ENCODE measurements around the gene CNP.

Gene CNP

DNA sequence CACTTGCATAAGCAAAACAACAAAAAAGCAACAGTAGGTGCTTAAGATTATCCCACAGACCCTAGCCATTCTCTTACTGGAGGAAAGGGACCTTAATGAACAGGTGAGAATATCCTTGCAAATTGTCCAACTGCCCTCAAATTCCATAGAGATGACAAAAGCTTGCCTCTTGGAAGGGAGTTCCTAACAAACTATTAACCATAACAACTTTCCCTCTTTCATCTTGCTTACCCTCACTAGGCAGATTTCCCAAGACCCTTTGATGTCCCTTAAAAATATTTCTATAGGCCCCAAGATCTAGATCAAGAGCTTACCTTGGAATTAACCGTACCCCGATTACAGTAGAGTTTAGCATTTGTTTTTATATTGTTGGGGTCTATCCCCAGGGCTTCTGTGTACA, 21.8 kb downstream of the CNP start:
- Histone ChIP-seq H3K9me3 (no peaks in the 10 kb centered on the region), H3K4me3 (no peak overlapping the region), H3K27ac (no peak overlapping the region), H3K36me3 (peaks cover 73 to 93% (median 87%) of the 10 kb centered on the region in 3 donors), H3K27me3 (no peaks in the 10 kb centered on the region), H3K4me1 (no peaks in the 10 kb centered on the region)
- TF ChIP-seq, protein P1, sequence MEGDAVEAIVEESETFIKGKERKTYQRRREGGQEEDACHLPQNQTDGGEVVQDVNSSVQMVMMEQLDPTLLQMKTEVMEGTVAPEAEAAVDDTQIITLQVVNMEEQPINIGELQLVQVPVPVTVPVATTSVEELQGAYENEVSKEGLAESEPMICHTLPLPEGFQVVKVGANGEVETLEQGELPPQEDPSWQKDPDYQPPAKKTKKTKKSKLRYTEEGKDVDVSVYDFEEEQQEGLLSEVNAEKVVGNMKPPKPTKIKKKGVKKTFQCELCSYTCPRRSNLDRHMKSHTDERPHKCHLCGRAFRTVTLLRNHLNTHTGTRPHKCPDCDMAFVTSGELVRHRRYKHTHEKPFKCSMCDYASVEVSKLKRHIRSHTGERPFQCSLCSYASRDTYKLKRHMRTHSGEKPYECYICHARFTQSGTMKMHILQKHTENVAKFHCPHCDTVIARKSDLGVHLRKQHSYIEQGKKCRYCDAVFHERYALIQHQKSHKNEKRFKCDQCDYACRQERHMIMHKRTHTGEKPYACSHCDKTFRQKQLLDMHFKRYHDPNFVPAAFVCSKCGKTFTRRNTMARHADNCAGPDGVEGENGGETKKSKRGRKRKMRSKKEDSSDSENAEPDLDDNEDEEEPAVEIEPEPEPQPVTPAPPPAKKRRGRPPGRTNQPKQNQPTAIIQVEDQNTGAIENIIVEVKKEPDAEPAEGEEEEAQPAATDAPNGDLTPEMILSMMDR (IDR thresholded peaks at IDR 0.05) = no peak
- intact Hi-C loops (cut with DNase I; ENCODE audit: low total_unique reads) = no loop called here
- no peak for DNase-seq

DNA sequence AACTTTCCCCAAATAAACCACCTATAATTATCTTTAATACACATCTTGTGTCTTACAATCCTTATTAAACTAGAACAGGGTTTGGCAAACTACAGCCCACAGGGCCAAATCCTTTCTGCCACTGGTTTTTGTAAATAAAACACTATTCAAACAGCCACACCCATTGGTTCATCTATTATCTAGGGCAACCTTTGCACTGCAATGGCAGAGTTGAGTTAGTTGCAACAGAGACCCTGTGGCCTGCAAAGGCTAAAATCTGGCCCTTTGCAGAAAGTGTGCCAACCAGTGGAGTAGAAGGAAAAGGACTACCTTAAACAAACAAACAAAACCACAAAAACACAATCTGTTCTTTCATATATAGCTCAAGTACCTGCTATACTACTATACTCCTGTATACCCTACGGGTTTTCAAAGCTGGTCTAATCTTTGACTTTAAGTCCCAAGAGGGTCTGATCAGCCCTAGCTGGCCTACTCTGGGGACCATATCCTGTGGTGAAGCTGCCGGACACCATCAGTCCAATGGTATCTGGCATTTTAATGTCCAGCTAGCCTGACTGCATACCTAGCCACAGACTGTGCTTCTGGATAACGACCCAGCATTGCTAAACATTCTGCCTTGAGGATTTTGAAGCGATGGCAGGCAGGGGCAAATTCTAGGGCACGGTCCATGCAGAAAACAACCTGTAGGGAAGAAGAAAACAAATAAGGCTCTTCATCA, 23.3 kb downstream of the CNP start:
- no peak overlapping the region for H3K27ac ChIP-seq
- peaks cover 74 to 93% (median 86%) of the 10 kb centered on the region in 3 donors for H3K36me3 ChIP-seq
- no peaks in the 10 kb centered on the region for H3K4me1 ChIP-seq
- no peaks in the 10 kb centered on the region for H3K27me3 ChIP-seq
- no peak for DNase-seq
- no peak overlapping the region for H3K4me3 ChIP-seq
- no peaks in the 10 kb centered on the region for H3K9me3 ChIP-seq
- intact Hi-C loops (cut with DNase I; ENCODE audit: low total_unique reads) = no loop called here
- TF ChIP-seq, protein P1 (IDR thresholded peaks at IDR 0.05) = no peak

DNA sequence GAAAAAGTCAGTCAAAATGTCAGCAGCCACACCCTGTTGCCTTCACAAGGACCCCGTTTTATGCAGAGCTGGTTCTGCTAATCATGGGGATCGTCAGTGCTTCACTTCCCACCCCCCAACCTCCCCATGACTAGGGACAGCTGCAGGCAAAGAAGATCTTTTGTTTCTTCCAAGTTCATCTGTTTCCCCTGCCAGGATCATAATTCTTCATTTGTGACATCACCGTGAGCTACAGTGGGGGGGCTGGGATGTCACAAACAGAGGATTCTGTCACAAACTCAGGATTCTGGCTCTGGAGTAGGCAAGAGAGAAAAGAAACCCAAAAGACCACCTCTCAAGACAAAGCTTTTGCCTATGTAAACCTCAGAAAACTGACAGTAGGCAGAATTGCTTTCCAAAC, 26.0 kb downstream of the CNP start:
- H3K9me3 ChIP-seq = no peaks in the 10 kb centered on the region
- DNase-seq = no peak
- no peak overlapping the region for H3K27ac ChIP-seq
- H3K4me1 ChIP-seq = no peaks in the 10 kb centered on the region
- peaks cover 83 to 97% (median 96%) of the 10 kb centered on the region in 3 donors for H3K36me3 ChIP-seq
- H3K27me3 ChIP-seq = no peaks in the 10 kb centered on the region
- TF ChIP-seq, protein P1 (IDR thresholded peaks at IDR 0.05) = no peak
- H3K4me3 ChIP-seq = no peak overlapping the region
- intact Hi-C loops (cut with DNase I; ENCODE audit: low total_unique reads) = no loop called here

DNA sequence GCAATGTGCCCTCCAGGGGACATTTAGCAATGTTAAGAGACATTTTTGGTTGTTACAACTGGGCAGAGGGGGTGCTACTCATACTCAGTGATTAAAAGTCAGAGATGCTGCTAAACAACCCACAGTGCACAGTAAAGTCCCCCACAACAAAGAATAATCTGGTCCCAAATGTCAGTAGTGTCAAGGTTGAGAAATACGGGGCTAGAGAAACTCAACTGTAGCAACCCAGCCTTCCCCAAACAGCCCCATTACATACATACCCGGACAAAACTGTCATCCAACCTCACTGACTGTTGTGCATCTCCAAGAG, 30.2 kb downstream of the CNP start:
- no peak overlapping the region for H3K4me3 ChIP-seq
- intact Hi-C loops (cut with DNase I; ENCODE audit: low total_unique reads) = no loop called here
- no peak for DNase-seq
- TF ChIP-seq, protein P1 (IDR thresholded peaks at IDR 0.05) = no peak
- H3K27ac ChIP-seq = no peak overlapping the region
- no peaks in the 10 kb centered on the region for H3K9me3 ChIP-seq
- no peaks in the 10 kb centered on the region for H3K27me3 ChIP-seq
- H3K4me1 ChIP-seq = no peaks in the 10 kb centered on the region
- H3K36me3 ChIP-seq = peaks cover 83 to 98% (median 95%) of the 10 kb centered on the region in 3 donors

DNA sequence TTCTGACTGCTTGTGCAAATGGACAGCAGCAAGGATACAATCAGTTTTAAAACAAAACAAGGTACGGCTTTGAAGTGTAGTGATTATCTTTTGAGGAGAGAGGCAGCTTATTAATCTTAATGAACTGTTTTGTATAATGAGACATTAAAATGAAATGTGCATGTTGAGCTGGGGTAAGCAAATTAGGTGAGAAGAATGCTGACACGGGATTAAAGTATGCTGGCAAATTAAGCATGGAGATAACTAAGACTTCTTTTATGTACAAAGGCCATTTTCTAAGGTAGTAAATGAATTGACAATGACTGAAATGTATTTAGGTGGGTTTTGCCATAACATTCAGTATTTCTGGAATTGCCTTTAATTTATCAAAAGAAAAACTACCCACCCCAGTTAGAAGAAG, 31.9 kb downstream of the CNP start:
- no peak for DNase-seq
- no peak overlapping the region for H3K27ac ChIP-seq
- no peaks in the 10 kb centered on the region for H3K9me3 ChIP-seq
- no peaks in the 10 kb centered on the region for H3K4me1 ChIP-seq
- TF ChIP-seq, protein P1 (IDR thresholded peaks at IDR 0.05) = no peak
- no peak overlapping the region for H3K4me3 ChIP-seq
- intact Hi-C loops (cut with DNase I; ENCODE audit: low total_unique reads) = no loop called here
- H3K36me3 ChIP-seq = peaks cover 69 to 94% (median 90%) of the 10 kb centered on the region in 3 donors
- H3K27me3 ChIP-seq = no peaks in the 10 kb centered on the region

Measured in tibial artery (tissue), 4 donors.